ENCODE results near the gene CSTF2. TPM values are rescaled to one million over a fixed set of nuclear protein-coding genes. Genes with fewer than 3 reads are reported as not detected.

Gene CSTF2
- total RNA-seq, 4 donors from 2014 or later: 2.4 to 7.8 (median 5.1) TPM

- no peak overlapping the region for H3K4me3 ChIP-seq
- TF ChIP-seq POLR2A (IDR thresholded peaks at IDR 0.05): no peak
- TF ChIP-seq, protein P1, sequence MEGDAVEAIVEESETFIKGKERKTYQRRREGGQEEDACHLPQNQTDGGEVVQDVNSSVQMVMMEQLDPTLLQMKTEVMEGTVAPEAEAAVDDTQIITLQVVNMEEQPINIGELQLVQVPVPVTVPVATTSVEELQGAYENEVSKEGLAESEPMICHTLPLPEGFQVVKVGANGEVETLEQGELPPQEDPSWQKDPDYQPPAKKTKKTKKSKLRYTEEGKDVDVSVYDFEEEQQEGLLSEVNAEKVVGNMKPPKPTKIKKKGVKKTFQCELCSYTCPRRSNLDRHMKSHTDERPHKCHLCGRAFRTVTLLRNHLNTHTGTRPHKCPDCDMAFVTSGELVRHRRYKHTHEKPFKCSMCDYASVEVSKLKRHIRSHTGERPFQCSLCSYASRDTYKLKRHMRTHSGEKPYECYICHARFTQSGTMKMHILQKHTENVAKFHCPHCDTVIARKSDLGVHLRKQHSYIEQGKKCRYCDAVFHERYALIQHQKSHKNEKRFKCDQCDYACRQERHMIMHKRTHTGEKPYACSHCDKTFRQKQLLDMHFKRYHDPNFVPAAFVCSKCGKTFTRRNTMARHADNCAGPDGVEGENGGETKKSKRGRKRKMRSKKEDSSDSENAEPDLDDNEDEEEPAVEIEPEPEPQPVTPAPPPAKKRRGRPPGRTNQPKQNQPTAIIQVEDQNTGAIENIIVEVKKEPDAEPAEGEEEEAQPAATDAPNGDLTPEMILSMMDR (IDR thresholded peaks at IDR 0.05 in 4 of 5, conservative IDR thresholded peaks at IDR 0.05 in 1 of 5): no peak
- H3K27me3 ChIP-seq: no peaks in the 10 kb centered on the region
- H3K27ac ChIP-seq: no peak overlapping the region
- in situ Hi-C loops (cut with MboI; ENCODE audit: low sequenced_read_pairs in 4 of 4) (no loop called here), intact Hi-C loops (cut with DNase I; ENCODE audit: low total_unique reads) (no loop called here)
- DNase-seq (no peak), ATAC-seq (no peak)
- H3K36me3 ChIP-seq: peaks cover 0 to 32% of the 10 kb centered on the region in 2 donors
- H3K4me1 ChIP-seq: no peaks in the 10 kb centered on the region
- H3K9me3 ChIP-seq: no peaks in the 10 kb centered on the region
These were observed 9.5 kb downstream of the CSTF2 start for GRCh38 chrX:100829730-100830129.

DNA sequence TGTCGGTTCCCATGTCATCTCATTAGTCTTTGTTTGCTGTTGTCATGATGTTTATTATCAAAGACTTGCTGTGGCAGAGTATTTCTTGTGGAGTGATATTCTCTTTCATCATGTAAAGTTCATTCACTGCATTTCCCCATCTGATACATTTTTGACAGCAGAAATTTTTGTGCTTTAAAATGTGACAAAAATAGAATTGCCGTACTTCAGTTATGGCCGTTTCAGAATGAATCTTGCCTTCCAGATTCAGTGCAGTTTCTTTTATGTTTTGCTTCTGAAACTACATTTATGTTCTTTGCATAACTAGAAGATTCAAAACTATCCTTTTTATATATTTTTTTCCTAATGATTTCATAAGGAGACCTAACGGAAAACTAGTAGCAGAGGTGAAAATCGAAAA is 10.0 kb downstream of the CSTF2 start:
- in situ Hi-C loops (cut with MboI; ENCODE audit: low sequenced_read_pairs in 4 of 4): no loop called here
- H3K27ac ChIP-seq: no peak overlapping the region
- DNase-seq: no peak
- no peaks in the 10 kb centered on the region for H3K9me3 ChIP-seq
- no peaks in the 10 kb centered on the region for H3K27me3 ChIP-seq
- H3K4me3 ChIP-seq: no peak overlapping the region
- no peak for TF ChIP-seq POLR2A (IDR thresholded peaks at IDR 0.05)
- TF ChIP-seq, protein P1 (IDR thresholded peaks at IDR 0.05 in 4 of 5, conservative IDR thresholded peaks at IDR 0.05 in 1 of 5): no peak
- intact Hi-C loops (cut with DNase I; ENCODE audit: low total_unique reads): no loop called here
- no peak for ATAC-seq
- no peaks in the 10 kb centered on the region for H3K4me1 ChIP-seq
- H3K36me3 ChIP-seq: peaks cover 0 to 28% of the 10 kb centered on the region in 2 donors

GRCh38 chrX:100830547-100830946 is 10.4 kb downstream of the CSTF2 start:
- no peak overlapping the region for H3K4me3 ChIP-seq
- H3K4me1 ChIP-seq: no peaks in the 10 kb centered on the region
- intact Hi-C loops (cut with DNase I; ENCODE audit: low total_unique reads): no loop called here
- in situ Hi-C loops (cut with MboI; ENCODE audit: low sequenced_read_pairs in 4 of 4): no loop called here
- peaks cover 0 to 28% of the 10 kb centered on the region in 2 donors for H3K36me3 ChIP-seq
- no peak for TF ChIP-seq POLR2A (IDR thresholded peaks at IDR 0.05)
- TF ChIP-seq, protein P1 (IDR thresholded peaks at IDR 0.05 in 4 of 5, conservative IDR thresholded peaks at IDR 0.05 in 1 of 5): no peak
- DNase-seq (no peak), ATAC-seq (no peak)
- no peak overlapping the region for H3K27ac ChIP-seq
- H3K9me3 ChIP-seq: no peaks in the 10 kb centered on the region
- no peaks in the 10 kb centered on the region for H3K27me3 ChIP-seq

- no peaks in the 10 kb centered on the region for H3K4me1 ChIP-seq
- no peaks in the 10 kb centered on the region for H3K9me3 ChIP-seq
- in situ Hi-C loops (cut with MboI; ENCODE audit: low sequenced_read_pairs in 4 of 4): no loop called here
- TF ChIP-seq, protein P1 (IDR thresholded peaks at IDR 0.05 in 4 of 5, conservative IDR thresholded peaks at IDR 0.05 in 1 of 5): no peak
- no peak for TF ChIP-seq POLR2A (IDR thresholded peaks at IDR 0.05)
- no peak overlapping the region for H3K27ac ChIP-seq
- no peak overlapping the region for H3K4me3 ChIP-seq
- DNase-seq (no peak), ATAC-seq (no peak)
- no peaks in the 10 kb centered on the region for H3K27me3 ChIP-seq
- H3K36me3 ChIP-seq: peaks cover 0 to 28% of the 10 kb centered on the region in 2 donors
- intact Hi-C loops (cut with DNase I; ENCODE audit: low total_unique reads): no loop called here
These were observed 11.2 kb downstream of the CSTF2 start for GRCh38 chrX:100831219-100831946.
